Mucosa of descending colon (tissue), 3 donors: ENCODE data around the gene FAM240A. TPM values are rescaled to one million over a fixed set of nuclear protein-coding genes. Genes with fewer than 3 reads are reported as not detected.

Experiments
- ATAC-seq: fragments of 200-7000 bp; cut with Tn5 transposase; one replicate; pipeline ENCODE4 v1.9.1; 2020; ENCODE audit warnings: mild to moderate bottlenecking, moderate library complexity
- DNase-seq, 3 donors: peaks; one replicate each; pipeline ENCODE4 v3.0.0-alpha.2; 2020
- H3K36me3 ChIP-seq: fragments of 200-600 bp; one replicate; pipeline ENCODE4 v1.8.0; 2021; ENCODE audit warnings: low read depth, mild to moderate bottlenecking
- H3K4me1 ChIP-seq: fragments of 200-600 bp; one replicate; pipeline ENCODE4 v1.8.0; 2021; ENCODE audit warnings: low read depth, mild to moderate bottlenecking
- H3K4me3 ChIP-seq: fragments of 200-600 bp; one replicate; pipeline ENCODE4 v1.8.0; 2021; ENCODE audit warnings: mild to moderate bottlenecking
- H3K9me3 ChIP-seq: fragments of 200-600 bp; one replicate; pipeline ENCODE4 v1.8.0; 2021; ENCODE audit warnings: mild to moderate bottlenecking
- intact Hi-C, 2 donors: fragments of 100-400 bp; cut with DNase I in 1 of 2; cut with micrococcal nuclease in 1 of 2; formaldehyde crosslinking; loops; one replicate each; pipeline versions ENCODE4 v1.11.0 to v1.11.1; 2022; cut with DNase I, micrococcal nuclease
- total RNA-seq, 3 donors: library from RNA; stranded (reverse); fragmentation: NEBNext Ultra II Directional in 2 of 3; extraction: Animal tissue kit (Norgen Biotek cat#: 25700) in 2 of 3; gene quantifications; one replicate each; pipeline versions ENCODE4 v1.2.1 to v1.2.4, GENCODE V29; 2021 to 2023
- TF ChIP-seq, protein P1 (sequence below): fragments of 200-600 bp; IDR thresholded peaks from one replicate; pipeline ENCODE4 v1.8.0; 2022; ENCODE audit warnings: antibody characterized with exemption, mild to moderate bottlenecking
- donor health status: DM: no; HTN: no; CAD: no; lungs with moderate emphysema.
- donor health status: DM: no; HTN: no; CAD: no.
- donor health status: DM: no; HTN: yes; CAD: no.

FAM240A gene
- total RNA-seq, 3 donors from 2014 or later = not detected

DNA sequence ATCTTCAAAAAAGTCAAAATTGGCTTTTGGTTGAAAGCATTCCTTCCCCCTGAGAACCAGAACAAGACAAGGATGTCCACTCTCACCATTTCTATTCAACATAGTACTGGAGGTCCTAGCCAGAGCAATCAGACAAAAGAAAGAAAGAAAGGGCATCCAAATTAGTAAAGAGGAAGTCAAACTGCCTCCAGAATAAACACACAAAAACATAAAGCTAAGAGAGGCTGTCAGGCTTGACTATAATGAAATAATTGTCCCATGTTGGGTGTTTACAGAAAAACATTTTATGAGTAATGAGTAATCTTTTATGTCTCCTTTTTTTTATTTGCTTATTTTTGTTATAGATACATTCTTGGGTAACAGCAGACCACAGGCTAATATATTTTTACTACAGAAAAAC, 18.3 kb upstream of the FAM240A start:
- DNase-seq (no peak), ATAC-seq (no peak)
- H3K36me3 ChIP-seq = no peaks in the 10 kb centered on the region
- intact Hi-C loops = no loop called here
- no peak overlapping the region for H3K4me3 ChIP-seq
- H3K9me3 ChIP-seq = no peaks in the 10 kb centered on the region
- H3K4me1 ChIP-seq = no peaks in the 10 kb centered on the region
- TF ChIP-seq, protein P1, sequence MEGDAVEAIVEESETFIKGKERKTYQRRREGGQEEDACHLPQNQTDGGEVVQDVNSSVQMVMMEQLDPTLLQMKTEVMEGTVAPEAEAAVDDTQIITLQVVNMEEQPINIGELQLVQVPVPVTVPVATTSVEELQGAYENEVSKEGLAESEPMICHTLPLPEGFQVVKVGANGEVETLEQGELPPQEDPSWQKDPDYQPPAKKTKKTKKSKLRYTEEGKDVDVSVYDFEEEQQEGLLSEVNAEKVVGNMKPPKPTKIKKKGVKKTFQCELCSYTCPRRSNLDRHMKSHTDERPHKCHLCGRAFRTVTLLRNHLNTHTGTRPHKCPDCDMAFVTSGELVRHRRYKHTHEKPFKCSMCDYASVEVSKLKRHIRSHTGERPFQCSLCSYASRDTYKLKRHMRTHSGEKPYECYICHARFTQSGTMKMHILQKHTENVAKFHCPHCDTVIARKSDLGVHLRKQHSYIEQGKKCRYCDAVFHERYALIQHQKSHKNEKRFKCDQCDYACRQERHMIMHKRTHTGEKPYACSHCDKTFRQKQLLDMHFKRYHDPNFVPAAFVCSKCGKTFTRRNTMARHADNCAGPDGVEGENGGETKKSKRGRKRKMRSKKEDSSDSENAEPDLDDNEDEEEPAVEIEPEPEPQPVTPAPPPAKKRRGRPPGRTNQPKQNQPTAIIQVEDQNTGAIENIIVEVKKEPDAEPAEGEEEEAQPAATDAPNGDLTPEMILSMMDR = no peak

DNA sequence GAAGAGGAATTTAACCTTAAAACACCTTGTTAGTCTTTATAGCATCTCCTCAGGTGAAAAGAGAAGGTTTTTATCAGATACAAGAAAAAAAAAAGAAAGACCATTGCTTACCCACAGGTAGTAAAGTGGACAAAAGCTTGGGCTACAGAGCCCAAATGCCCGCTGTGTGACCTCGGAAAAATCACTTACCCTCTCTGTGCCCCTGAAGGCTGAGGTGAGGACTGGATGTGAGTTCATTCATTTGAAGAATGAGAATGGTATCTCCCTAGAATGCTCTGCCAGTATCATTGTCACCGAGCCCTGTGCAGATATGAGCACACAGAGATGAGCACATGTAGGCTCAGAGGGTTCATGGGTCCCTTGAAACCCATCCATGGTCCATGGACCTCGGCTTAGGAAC, 17.6 kb upstream of the FAM240A start:
- ATAC-seq = no peak
- no peaks in the 10 kb centered on the region for H3K36me3 ChIP-seq
- intact Hi-C loops = no loop called here
- H3K4me3 ChIP-seq = no peak overlapping the region
- no peaks in the 10 kb centered on the region for H3K4me1 ChIP-seq
- DNase-seq = no peak
- H3K9me3 ChIP-seq = no peaks in the 10 kb centered on the region
- TF ChIP-seq, protein P1 = no peak

DNA sequence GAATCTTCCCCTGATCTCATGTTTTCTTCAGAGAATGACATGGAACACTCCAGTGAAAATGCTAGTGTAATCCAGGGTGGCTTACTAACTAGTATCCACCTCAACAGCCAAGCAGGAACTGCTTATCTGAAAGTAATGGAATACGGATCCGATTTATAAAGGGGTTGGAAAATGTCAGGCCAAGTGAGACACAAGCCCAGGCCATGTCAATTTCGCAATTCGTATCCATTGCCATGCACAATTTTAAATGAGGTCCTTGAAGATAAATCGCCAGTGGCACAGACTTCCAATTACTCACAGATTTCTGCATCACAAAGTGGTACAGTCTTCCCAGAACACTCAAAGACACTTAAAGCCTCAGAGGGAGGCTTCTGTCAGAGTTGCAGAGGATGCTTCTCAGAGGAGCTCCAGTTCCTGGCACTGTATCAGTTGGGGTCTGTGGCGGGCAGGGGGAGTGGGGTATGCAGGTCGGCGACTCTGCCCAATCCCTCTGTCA, 16.5 kb upstream of the FAM240A start:
- TF ChIP-seq, protein P1 = no peak
- H3K9me3 ChIP-seq = no peaks in the 10 kb centered on the region
- no peak for DNase-seq
- H3K4me3 ChIP-seq = no peak overlapping the region
- H3K4me1 ChIP-seq = no peaks in the 10 kb centered on the region
- intact Hi-C loops = no loop called here
- H3K36me3 ChIP-seq = no peaks in the 10 kb centered on the region
- ATAC-seq = no peak

DNA sequence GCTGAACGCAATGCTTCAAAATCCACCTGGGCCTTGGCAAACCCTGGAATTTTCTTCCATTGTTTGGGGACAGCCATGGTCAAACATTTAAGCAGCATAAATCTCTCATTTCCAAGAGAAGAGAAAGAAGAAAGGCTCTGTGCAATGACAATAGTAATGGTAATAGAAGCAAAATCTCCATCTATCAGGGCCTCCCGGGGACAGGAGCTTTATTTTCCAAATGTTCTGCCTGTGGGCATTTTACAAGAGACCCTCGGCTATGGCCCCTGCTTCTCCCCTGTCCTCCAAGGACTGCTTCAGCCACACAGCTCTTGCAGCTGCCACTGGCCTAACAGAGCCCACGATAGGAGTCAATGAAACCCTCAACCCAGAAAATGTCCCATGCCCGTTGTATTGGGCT, 12.7 kb upstream of the FAM240A start:
- TF ChIP-seq, protein P1 = no peak
- no peak for ATAC-seq
- intact Hi-C loops = no loop called here
- Histone ChIP-seq H3K9me3 (no peaks in the 10 kb centered on the region), H3K4me3 (no peak overlapping the region), H3K36me3 (no peaks in the 10 kb centered on the region), H3K4me1 (no peaks in the 10 kb centered on the region)
- no peak for DNase-seq

DNA sequence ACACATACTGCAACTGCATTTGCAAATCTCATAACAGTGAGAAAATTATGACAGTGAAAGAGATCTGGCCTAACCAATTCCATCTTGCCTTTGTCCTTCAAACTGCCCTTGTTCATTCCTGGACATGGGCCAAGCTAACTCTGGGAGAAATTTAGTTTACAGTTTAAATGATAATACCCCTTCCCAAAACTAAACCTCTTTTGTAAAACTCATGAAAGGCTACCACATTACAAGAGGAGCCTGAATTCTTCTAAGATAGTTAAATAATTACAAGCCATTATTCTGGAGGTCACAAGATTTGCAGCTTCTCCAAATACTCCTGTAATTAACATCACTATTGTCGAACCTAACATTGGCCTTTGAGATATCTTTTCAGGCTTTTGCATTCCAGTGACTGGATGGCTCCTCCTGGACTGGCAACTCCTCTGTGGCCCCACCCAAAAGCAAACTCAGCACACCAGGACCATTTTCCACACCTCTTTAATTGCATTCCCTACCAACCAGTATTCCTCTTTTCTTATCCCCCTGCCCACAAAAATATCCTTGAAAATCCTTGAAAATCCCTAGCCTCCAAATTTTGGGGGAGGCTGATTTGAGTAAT, 8.8 kb upstream of the FAM240A start:
- intact Hi-C loops = no loop called here
- ATAC-seq (no peak), DNase-seq (no peak)
- H3K9me3 ChIP-seq = no peaks in the 10 kb centered on the region
- TF ChIP-seq, protein P1 = no peak
- H3K36me3 ChIP-seq = no peaks in the 10 kb centered on the region
- no peaks in the 10 kb centered on the region for H3K4me1 ChIP-seq
- H3K4me3 ChIP-seq = no peak overlapping the region

DNA sequence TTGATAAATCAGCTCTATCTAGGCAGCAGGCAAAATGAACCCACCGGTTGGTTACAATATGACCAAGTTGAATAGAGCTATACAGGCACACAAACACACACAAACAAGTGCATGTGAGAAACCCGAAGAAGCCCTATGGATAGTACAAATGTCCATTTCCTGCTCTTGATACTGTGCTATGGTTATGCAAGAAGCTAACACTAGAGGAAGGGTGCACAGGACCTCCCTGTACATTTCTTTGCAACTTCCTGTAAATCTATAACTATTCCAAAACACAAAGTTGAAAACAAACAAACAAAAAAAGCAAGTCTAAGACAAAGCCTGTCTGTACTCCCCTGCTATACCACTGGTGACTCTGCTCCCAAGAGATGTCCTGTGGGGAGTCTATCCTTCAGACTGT, 8.2 kb upstream of the FAM240A start:
- Histone ChIP-seq H3K36me3 (no peaks in the 10 kb centered on the region), H3K4me3 (no peak overlapping the region), H3K9me3 (no peaks in the 10 kb centered on the region), H3K4me1 (no peaks in the 10 kb centered on the region)
- no peak for DNase-seq
- no peak for ATAC-seq
- intact Hi-C loops = no loop called here
- TF ChIP-seq, protein P1 = no peak
